Measurements from ENCODE around the gene ATP8B1.

DNA sequence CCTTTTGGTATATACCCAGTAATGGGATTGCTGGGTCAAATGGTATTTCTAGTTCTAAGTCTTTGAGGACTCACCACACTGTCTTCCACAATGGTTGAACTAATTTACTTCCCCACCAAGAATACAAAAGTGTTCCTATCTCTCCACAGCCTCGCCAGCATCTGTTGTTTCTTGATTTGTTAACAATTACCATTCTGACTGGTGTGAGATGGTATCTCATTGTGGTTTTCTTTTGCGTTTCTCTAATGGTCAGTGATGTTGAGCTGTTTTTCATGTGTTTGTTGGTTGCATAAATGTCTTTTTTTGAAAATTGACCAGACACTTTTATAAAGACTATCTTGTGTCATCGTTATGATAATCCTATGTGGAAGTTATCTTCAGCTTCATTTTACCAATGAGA is 16.0 kb upstream of the ATP8B1 start:
- TF ChIP-seq EZH2 (IDR thresholded peaks at IDR 0.05; ENCODE audit: insufficient read depth, poor library complexity, severe bottlenecking) (no peak), EZH2phosphoT487 (IDR thresholded peaks at IDR 0.05; ENCODE audit: insufficient read depth, low read depth) (no peak)

Measured in GM23248 (cell line).